CD4-positive, alpha-beta T cell treated with Interferon gamma for 1 hour (primary cell): Measurements from ENCODE around the gene ARL6IP6.
A peak's percentile ranks its signal among the peaks of the same experiment; 100 is the strongest.
"Not testable (repeated sequence)": the region's sequence is repeated elsewhere in the genome, so short reads cannot be mapped to it uniquely, and the experiment has no call there.

Source experiments
- DNase-seq: peaks from one replicate; pipeline ENCODE4 v3.0.0-alpha.2; 2020

ARL6IP6 gene

GRCh38 chr2:152718076-152718908, at the start of gene ARL6IP6:
Gene ARL6IP6 (plus strand): TSS chr2:152718620. CDS start chr2:152718625, 5 bp downstream.
- DNase-seq: peak; percentile 89

GRCh38 chr2:152674334-152674733, 44.1 kb upstream of the ARL6IP6 start:
- DNase-seq: no peak

GRCh38 chr2:152676461-152676860, 42.0 kb upstream of the ARL6IP6 start:
- DNase-seq: no peak

- DNase-seq: no peak
Observed at GRCh38 chr2:152678808-152679207, 39.6 kb upstream of the ARL6IP6 start.

- DNase-seq: no peak
Observed at GRCh38 chr2:152682663-152683062, 35.8 kb upstream of the ARL6IP6 start.

GRCh38 chr2:152683400-152683799, 35.0 kb upstream of the ARL6IP6 start:
- no peak for DNase-seq

GRCh38 chr2:152686321-152686720, 32.1 kb upstream of the ARL6IP6 start:
- DNase-seq: no peak

- no peak for DNase-seq
Observed at GRCh38 chr2:152693033-152693432, 25.4 kb upstream of the ARL6IP6 start.

- DNase-seq: peak; percentile 16
Observed at GRCh38 chr2:152694161-152694661, 24.2 kb upstream of the ARL6IP6 start.

GRCh38 chr2:152695763-152696162, 22.7 kb upstream of the ARL6IP6 start:
- DNase-seq: no peak

- DNase-seq: no peak
Observed at GRCh38 chr2:152696476-152696875, 21.9 kb upstream of the ARL6IP6 start.

GRCh38 chr2:152701198-152701597, 17.2 kb upstream of the ARL6IP6 start:
- DNase-seq: no peak

- no peak for DNase-seq
Observed at GRCh38 chr2:152706477-152707021, 11.9 kb upstream of the ARL6IP6 start.

- no peak for DNase-seq
Observed at GRCh38 chr2:152708742-152709141, 9.7 kb upstream of the ARL6IP6 start.

- no peak for DNase-seq
Observed at GRCh38 chr2:152710713-152711112, 7.7 kb upstream of the ARL6IP6 start.

GRCh38 chr2:152715112-152715511, 3.3 kb upstream of the ARL6IP6 start:
- DNase-seq: no peak

- no peak for DNase-seq
Observed at GRCh38 chr2:152715854-152716428, 2.5 kb upstream of the ARL6IP6 start.

- DNase-seq: peak; percentile 9
Observed at GRCh38 chr2:152716805-152717227, 1.6 kb upstream of the ARL6IP6 start.

- peak; percentile 99 for DNase-seq
Observed at GRCh38 chr2:152717228-152718075, 968 bp upstream of the ARL6IP6 start, which contains the start of gene PRPF40A. Gene PRPF40A (minus strand): TSS chr2:152717461. CDS start chr2:152717439, 22 bp downstream.

- DNase-seq: peak; percentile 11
Observed at GRCh38 chr2:152718909-152719645, 657 bp downstream of the ARL6IP6 start.

- no peak for DNase-seq
Observed at GRCh38 chr2:152720794-152721193, 2.4 kb downstream of the ARL6IP6 start.

GRCh38 chr2:152722639-152723038, 4.2 kb downstream of the ARL6IP6 start:
- not testable (repeated sequence) for DNase-seq
